Activated CD4-positive, alpha-beta memory T cell treated with anti-CD3 and anti-CD28 coated beads, Interleukin-2, amount 10 ng/mL, durations not matched to agents 7 days and 5 days (primary cell): Measurements from ENCODE around the gene ZNF346. TPM values are rescaled to one million over a fixed set of nuclear protein-coding genes. Genes with fewer than 3 reads are reported as not detected.

Experiments used
- CTCF ChIA-PET: fragments of 350-600 bp; sonication (Branson Sonifier 250); formaldehyde crosslinking; loops from one replicate; lab custom pipeline; 2021; ENCODE audit warnings: antibody characterized with exemption, inconsistent platforms; lab: Charles Lee
- POLR2A ChIA-PET: fragments of 350-600 bp; sonication (Branson Sonifier 250); formaldehyde crosslinking; loops from one replicate; lab custom pipeline; 2021; ENCODE audit warnings: antibody characterized with exemption; lab: Charles Lee
- DNase-seq: peaks from one replicate; pipeline ENCODE4 v3.0.0-alpha.2; 2020
- H3K27ac Mint-ChIP-seq: one replicate; pipeline ENCODE4 v1.8.0; 2021; ENCODE audit warnings: mild to moderate bottlenecking, mixed read lengths
- H3K27me3 Mint-ChIP-seq: one replicate; pipeline ENCODE4 v1.8.0; 2021; ENCODE audit warnings: mixed read lengths
- H3K36me3 Mint-ChIP-seq: one replicate; pipeline ENCODE4 v1.8.0; 2021; ENCODE audit warnings: low read depth, mixed read lengths
- H3K4me1 Mint-ChIP-seq: one replicate; pipeline ENCODE4 v1.8.0; 2021; ENCODE audit warnings: mixed read lengths
- H3K4me3 Mint-ChIP-seq: one replicate; pipeline ENCODE4 v1.8.0; 2021; ENCODE audit warnings: mild to moderate bottlenecking, mixed read lengths
- H3K9me3 Mint-ChIP-seq: one replicate; pipeline ENCODE4 v1.8.0; 2021; ENCODE audit warnings: mixed read lengths
- total RNA-seq, 2 experiments: library from RNA; stranded (reverse); gene quantifications; one replicate each; pipeline ENCODE4 v1.2.3, GENCODE V29; 2021

ZNF346 gene
- total RNA-seq, 2 experiments from 2014 or later: 19.5 to 27.2 TPM

- no peak for DNase-seq
- Mint-ChIP-seq H3K9me3 (no peaks in the 10 kb centered on the region), H3K27ac (no peak overlapping the region), H3K4me3 (no peak overlapping the region), H3K36me3 (no peaks in the 10 kb centered on the region), H3K27me3 (peaks cover 15% of the 10 kb centered on the region), H3K4me1 (no peaks in the 10 kb centered on the region)
- ChIA-PET CTCF (no interaction called here), POLR2A (interaction anchor here (1.0 to 1.4 kb wide), 2 partner anchors 8 to 111 kb away, joined by 3 to 5 read pairs; no protein-coding TSS in a partner anchor)
These were observed 57.1 kb downstream of the ZNF346 start for GRCh38 chr5:177079606-177080005.

DNA sequence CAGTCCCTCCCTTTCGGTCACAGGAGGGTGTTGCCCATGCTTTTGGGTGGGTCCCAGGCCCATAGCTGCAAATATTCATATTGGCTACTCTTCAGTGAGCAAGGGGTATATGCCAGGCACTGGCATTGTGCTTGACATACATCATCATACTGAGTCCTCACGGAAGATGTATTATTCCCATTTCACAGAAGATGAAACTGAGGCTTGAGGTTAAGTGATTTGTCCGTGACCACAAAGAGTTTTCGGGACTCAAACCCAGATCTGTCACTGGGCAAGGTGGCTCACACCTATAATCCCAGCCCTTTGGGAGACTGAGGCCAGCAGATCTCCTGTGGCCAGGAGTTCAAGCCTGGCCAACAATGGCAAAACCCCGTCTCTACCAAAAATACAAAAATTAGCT, 57.8 kb downstream of the ZNF346 start:
- CTCF ChIA-PET: no interaction called here
- no peaks in the 10 kb centered on the region for H3K36me3 Mint-ChIP-seq
- H3K4me3 Mint-ChIP-seq: no peak overlapping the region
- POLR2A ChIA-PET: interaction anchor here (1.0 to 1.4 kb wide), 2 partner anchors 9 to 111 kb away, joined by 3 to 5 read pairs; no protein-coding TSS in a partner anchor
- H3K27ac Mint-ChIP-seq: no peak overlapping the region
- no peaks in the 10 kb centered on the region for H3K9me3 Mint-ChIP-seq
- peaks cover 19% of the 10 kb centered on the region for H3K27me3 Mint-ChIP-seq
- DNase-seq: no peak
- no peaks in the 10 kb centered on the region for H3K4me1 Mint-ChIP-seq

DNA sequence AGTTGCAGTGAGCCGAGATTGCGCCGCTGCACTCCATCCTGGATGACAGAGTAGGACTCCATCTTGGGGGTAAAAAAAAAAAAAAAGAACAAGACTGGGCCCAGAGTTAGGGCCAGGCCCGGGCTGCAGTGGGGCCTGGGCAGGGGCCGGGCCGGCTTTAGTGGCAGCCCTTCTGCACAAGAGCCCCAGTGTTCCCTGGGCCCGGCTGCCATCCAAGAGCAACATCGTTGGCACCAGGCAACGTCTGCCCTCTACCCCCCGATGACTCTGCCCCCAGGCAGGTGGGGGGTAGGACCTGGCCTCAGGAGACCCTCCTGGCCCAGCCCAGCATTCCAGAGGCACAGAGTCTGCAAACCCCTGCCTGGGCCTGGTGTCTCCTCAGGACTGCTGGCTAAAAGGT, 59.4 kb downstream of the ZNF346 start:
- CTCF ChIA-PET: interaction anchor here (6.5 kb wide), 1 partner anchor 9 kb away, joined by 53 read pairs; no protein-coding TSS in a partner anchor
- no peaks in the 10 kb centered on the region for H3K36me3 Mint-ChIP-seq
- H3K27me3 Mint-ChIP-seq: peaks cover 31% of the 10 kb centered on the region
- H3K4me3 Mint-ChIP-seq: no peak overlapping the region
- no peak for DNase-seq
- H3K27ac Mint-ChIP-seq: no peak overlapping the region
- POLR2A ChIA-PET: no interaction called here
- peaks cover 8% of the 10 kb centered on the region for H3K4me1 Mint-ChIP-seq
- H3K9me3 Mint-ChIP-seq: no peaks in the 10 kb centered on the region

DNA sequence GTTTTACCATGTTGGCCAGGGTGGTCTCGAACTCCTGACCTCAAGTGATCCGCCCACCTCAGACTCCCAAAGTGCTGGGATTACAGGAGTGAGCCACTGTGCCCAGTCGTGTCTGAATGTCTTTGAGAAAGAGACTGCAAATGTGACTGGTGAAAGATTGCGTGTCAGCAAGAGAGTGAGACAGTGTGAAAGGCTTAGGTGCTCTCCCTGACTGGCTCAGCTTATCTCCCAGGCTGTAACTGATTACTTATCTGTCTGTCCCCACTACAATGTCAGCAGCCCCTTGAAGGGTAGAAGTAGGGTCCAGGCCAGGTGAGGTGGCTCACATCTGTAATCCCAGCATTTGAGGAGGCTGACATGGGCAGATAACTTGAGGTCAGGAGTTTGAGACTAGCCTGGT, 60.9 kb downstream of the ZNF346 start:
- Mint-ChIP-seq H3K4me3 (no peak overlapping the region), H3K4me1 (peaks cover 12% of the 10 kb centered on the region), H3K27ac (no peak overlapping the region), H3K36me3 (no peaks in the 10 kb centered on the region), H3K9me3 (no peaks in the 10 kb centered on the region), H3K27me3 (peaks cover 39% of the 10 kb centered on the region)
- ChIA-PET CTCF (interaction anchor here (5.1 to 6.5 kb wide), 2 partner anchors 11 to 28 kb away, joined by 32 to 53 read pairs; no protein-coding TSS in a partner anchor), POLR2A (no interaction called here)
- no peak for DNase-seq

GRCh38 chr5:177084175-177084574, 61.7 kb downstream of the ZNF346 start:
- Mint-ChIP-seq H3K36me3 (no peaks in the 10 kb centered on the region), H3K9me3 (no peaks in the 10 kb centered on the region), H3K4me3 (no peak overlapping the region), H3K4me1 (peaks cover 12% of the 10 kb centered on the region), H3K27ac (no peak overlapping the region), H3K27me3 (peaks cover 47% of the 10 kb centered on the region)
- POLR2A ChIA-PET: no interaction called here
- DNase-seq: no peak
- CTCF ChIA-PET: interaction anchor here (5.1 to 6.5 kb wide), 2 partner anchors 12 to 28 kb away, joined by 32 to 53 read pairs; no protein-coding TSS in a partner anchor

GRCh38 chr5:177085985-177086653, 63.6 kb downstream of the ZNF346 start:
- Mint-ChIP-seq H3K27me3 (peaks cover 51% of the 10 kb centered on the region), H3K36me3 (no peaks in the 10 kb centered on the region), H3K4me3 (peak overlapping the region; percentile 44), H3K27ac (no peak overlapping the region), H3K9me3 (no peaks in the 10 kb centered on the region), H3K4me1 (peaks cover 12% of the 10 kb centered on the region)
- no peak for DNase-seq
- CTCF ChIA-PET: interaction anchor here (0.6 to 6.5 kb wide), 5 partner anchors 8 to 212 kb away, joined by 3 to 53 read pairs (median 9); no protein-coding TSS in a partner anchor
- POLR2A ChIA-PET: interaction anchor here (0.9 kb wide), 1 partner anchor 12 kb away, joined by 3 read pairs; no protein-coding TSS in a partner anchor

GRCh38 chr5:177086654-177087397, 64.3 kb downstream of the ZNF346 start, which contains the start of gene FGFR4:
Gene FGFR4, plus strand, starts transcription at chr5:177086915. Its CDS starts 2,688 bp downstream, at chr5:177089603.
- CTCF ChIA-PET: interaction anchor here (0.6 to 6.5 kb wide), 6 partner anchors 9 to 211 kb away, joined by 3 to 53 read pairs (median 6); no protein-coding TSS in a partner anchor
- Mint-ChIP-seq H3K27me3 (peaks cover 51% of the 10 kb centered on the region), H3K36me3 (no peaks in the 10 kb centered on the region), H3K9me3 (no peaks in the 10 kb centered on the region), H3K4me1 (peaks cover 12% of the 10 kb centered on the region), H3K4me3 (peak within 1 kb of the TSS; percentile 44), H3K27ac (no peak within 1 kb of the TSS)
- peak; percentile 62 for DNase-seq
- POLR2A ChIA-PET: interaction anchor here (0.9 to 1.2 kb wide), 2 partner anchors 13 to 15 kb away, joined by 3 read pairs; no protein-coding TSS in a partner anchor

DNA sequence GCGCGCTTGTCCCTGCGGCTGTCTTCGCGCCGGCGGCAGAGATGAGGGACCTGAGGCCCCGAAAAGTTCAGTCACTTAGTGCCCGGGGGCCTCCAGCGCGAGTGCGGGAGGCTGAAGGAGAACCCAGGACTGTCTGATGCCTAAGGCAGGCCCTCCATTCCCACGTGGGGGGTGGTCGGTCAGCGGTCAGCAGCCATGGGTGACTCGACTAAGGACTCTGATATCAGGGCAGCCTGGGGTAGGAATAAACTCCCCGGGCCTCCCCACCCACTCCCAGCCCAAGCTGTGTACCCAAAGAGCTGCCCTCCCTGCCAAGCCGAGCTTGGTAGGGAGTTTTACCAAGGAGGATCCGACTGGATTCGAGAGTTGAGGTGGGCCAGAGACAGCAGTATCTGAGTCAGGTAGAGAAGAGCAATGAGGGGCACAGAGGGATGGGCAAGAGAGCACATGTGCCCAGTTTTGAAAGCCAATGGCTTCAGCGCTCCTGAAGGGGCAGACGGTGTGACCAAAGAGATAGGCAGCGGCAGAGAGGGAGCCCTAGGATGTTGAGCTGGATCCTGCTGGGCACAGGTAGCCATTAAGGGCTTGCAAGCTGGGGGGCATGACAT, 65.0 kb downstream of the ZNF346 start:
- ChIA-PET CTCF (interaction anchor here (1.0 to 6.5 kb wide), 4 partner anchors 10 to 102 kb away, joined by 3 to 53 read pairs (median 20); no protein-coding TSS in a partner anchor), POLR2A (interaction anchor here (1.2 kb wide), 1 partner anchor 16 kb away, joined by 3 read pairs; no protein-coding TSS in a partner anchor)
- Mint-ChIP-seq H3K36me3 (no peaks in the 10 kb centered on the region), H3K27me3 (peaks cover 49% of the 10 kb centered on the region), H3K27ac (no peak overlapping the region), H3K4me1 (peaks cover 12% of the 10 kb centered on the region), H3K4me3 (no peak overlapping the region), H3K9me3 (no peaks in the 10 kb centered on the region)
- DNase-seq: no peak

- H3K4me1 Mint-ChIP-seq: peaks cover 12% of the 10 kb centered on the region
- H3K36me3 Mint-ChIP-seq: no peaks in the 10 kb centered on the region
- H3K27me3 Mint-ChIP-seq: peaks cover 38% of the 10 kb centered on the region
- no peak overlapping the region for H3K4me3 Mint-ChIP-seq
- no peak for DNase-seq
- H3K9me3 Mint-ChIP-seq: no peaks in the 10 kb centered on the region
- CTCF ChIA-PET: no interaction called here
- no peak overlapping the region for H3K27ac Mint-ChIP-seq
- POLR2A ChIA-PET: no interaction called here
These were observed 66.6 kb downstream of the ZNF346 start for GRCh38 chr5:177089127-177089526.

DNA sequence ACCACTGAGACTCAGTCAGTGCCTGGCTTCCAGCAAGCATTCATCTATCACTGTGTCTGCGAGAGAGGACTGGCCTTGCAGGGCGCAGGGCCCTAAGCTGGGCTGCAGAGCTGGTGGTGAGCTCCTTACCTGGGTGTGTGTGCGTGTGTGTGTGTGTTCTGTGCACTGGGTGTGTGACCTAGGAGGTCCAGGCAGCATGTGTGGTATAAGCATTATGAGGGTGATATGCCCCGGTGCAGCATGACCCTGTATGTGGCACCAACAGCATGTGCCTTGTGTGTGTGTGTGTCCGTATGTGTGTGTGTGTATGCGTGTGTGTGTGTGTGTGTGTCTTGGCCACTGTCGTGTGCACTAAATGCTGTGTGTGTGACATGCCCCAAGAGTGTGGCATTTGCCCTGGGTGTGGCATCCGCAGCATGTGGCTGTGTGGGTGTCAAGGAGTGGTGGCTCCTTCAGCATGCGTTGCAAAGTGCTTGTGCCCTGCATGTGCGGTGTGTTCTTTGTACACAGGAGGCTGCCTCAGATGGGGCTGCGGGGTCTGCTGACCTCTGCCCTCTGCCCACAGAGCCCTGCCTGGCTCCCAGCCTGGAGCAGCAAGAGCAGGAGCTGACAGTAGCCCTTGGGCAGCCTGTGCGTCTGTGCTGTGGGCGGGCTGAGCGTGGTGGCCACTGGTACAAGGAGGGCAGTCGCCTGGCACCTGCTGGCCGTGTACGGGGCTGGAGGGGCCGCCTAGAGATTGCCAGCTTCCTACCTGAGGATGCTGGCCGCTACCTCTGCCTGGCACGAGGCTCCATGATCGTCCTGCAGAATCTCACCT, 67.5 kb downstream of the ZNF346 start:
- CTCF ChIA-PET: no interaction called here
- Mint-ChIP-seq H3K27me3 (peaks cover 34% of the 10 kb centered on the region), H3K9me3 (no peaks in the 10 kb centered on the region), H3K4me3 (no peak overlapping the region), H3K27ac (no peak overlapping the region), H3K36me3 (no peaks in the 10 kb centered on the region), H3K4me1 (peaks cover 12% of the 10 kb centered on the region)
- no peak for DNase-seq
- POLR2A ChIA-PET: no interaction called here

- Mint-ChIP-seq H3K27me3 (peaks cover 26% of the 10 kb centered on the region), H3K27ac (no peak overlapping the region), H3K4me1 (peaks cover 10% of the 10 kb centered on the region), H3K36me3 (no peaks in the 10 kb centered on the region), H3K4me3 (no peak overlapping the region), H3K9me3 (no peaks in the 10 kb centered on the region)
- ChIA-PET POLR2A (no interaction called here), CTCF (no interaction called here)
- DNase-seq: no peak
These were observed 68.3 kb downstream of the ZNF346 start for GRCh38 chr5:177090813-177091212.

GRCh38 chr5:177091232-177091631, 68.7 kb downstream of the ZNF346 start:
- DNase-seq: no peak
- ChIA-PET CTCF (no interaction called here), POLR2A (no interaction called here)
- Mint-ChIP-seq H3K9me3 (no peaks in the 10 kb centered on the region), H3K4me1 (peaks cover 6% of the 10 kb centered on the region), H3K27me3 (peaks cover 22% of the 10 kb centered on the region), H3K27ac (no peak overlapping the region), H3K4me3 (no peak overlapping the region), H3K36me3 (no peaks in the 10 kb centered on the region)
